Measurements from ENCODE around the gene SPRY4. TPM values are rescaled to one million over a fixed set of nuclear protein-coding genes. Genes with fewer than 3 reads are reported as not detected.

The SPRY4 gene
- total RNA-seq, 2 experiments from 2014 or later = 0.05 to 0.27 TPM

- H3K27ac Mint-ChIP-seq = no peak overlapping the region
- CTCF ChIA-PET = interaction anchor here (0.6 to 1.2 kb wide), 2 partner anchors 13 to 15 kb away, joined by 3 read pairs; no protein-coding TSS in a partner anchor
- H3K4me3 Mint-ChIP-seq = no peak overlapping the region
- H3K27me3 Mint-ChIP-seq = peaks cover 32% of the 10 kb centered on the region
- no peaks in the 10 kb centered on the region for H3K9me3 Mint-ChIP-seq
- DNase-seq = no peak
- peaks cover 10% of the 10 kb centered on the region for H3K4me1 Mint-ChIP-seq
- POLR2A ChIA-PET = interaction anchor here (0.6 to 0.7 kb wide), 2 partner anchors 10 to 30 kb away, joined by 3 to 4 read pairs; no protein-coding TSS in a partner anchor
- no peaks in the 10 kb centered on the region for H3K36me3 Mint-ChIP-seq (ENCODE audit: low read depth)
These were observed 5.2 kb upstream of the SPRY4 start for GRCh38 chr5:142330026-142330425.

- Mint-ChIP-seq H3K9me3 (no peaks in the 10 kb centered on the region), H3K27me3 (peaks cover 52% of the 10 kb centered on the region), H3K36me3 (ENCODE audit: low read depth) (no peaks in the 10 kb centered on the region), H3K4me3 (no peak overlapping the region), H3K27ac (no peak overlapping the region), H3K4me1 (peaks cover 24% of the 10 kb centered on the region)
- CTCF ChIA-PET = interaction anchor here (0.5 to 1.5 kb wide), 4 partner anchors 13 to 113 kb away, joined by 3 read pairs; no protein-coding TSS in a partner anchor
- POLR2A ChIA-PET = no interaction called here
- no peak for DNase-seq
These were observed 2.5 kb upstream of the SPRY4 start for GRCh38 chr5:142327111-142327842.

GRCh38 chr5:142326480-142326938 is 1.7 kb upstream of the SPRY4 start:
- POLR2A ChIA-PET = no interaction called here
- no peak for DNase-seq
- peaks cover 24% of the 10 kb centered on the region for H3K4me1 Mint-ChIP-seq
- CTCF ChIA-PET = interaction anchor here (1.1 to 1.5 kb wide), 2 partner anchors 32 to 63 kb away, joined by 3 read pairs; no protein-coding TSS in a partner anchor
- H3K36me3 Mint-ChIP-seq (ENCODE audit: low read depth) = no peaks in the 10 kb centered on the region
- peaks cover 56% of the 10 kb centered on the region for H3K27me3 Mint-ChIP-seq
- no peak overlapping the region for H3K4me3 Mint-ChIP-seq
- no peaks in the 10 kb centered on the region for H3K9me3 Mint-ChIP-seq
- no peak overlapping the region for H3K27ac Mint-ChIP-seq

GRCh38 chr5:142325725-142326479 is 1.1 kb upstream of the SPRY4 start:
- no peaks in the 10 kb centered on the region for H3K36me3 Mint-ChIP-seq (ENCODE audit: low read depth)
- H3K27ac Mint-ChIP-seq = no peak overlapping the region
- H3K9me3 Mint-ChIP-seq = no peaks in the 10 kb centered on the region
- peak overlapping the region; percentile 70 for H3K4me3 Mint-ChIP-seq
- CTCF ChIA-PET = no interaction called here
- no peak for DNase-seq
- H3K4me1 Mint-ChIP-seq = peaks cover 24% of the 10 kb centered on the region
- H3K27me3 Mint-ChIP-seq = peaks cover 57% of the 10 kb centered on the region
- POLR2A ChIA-PET = no interaction called here

GRCh38 chr5:142324136-142324870 is 518 bp downstream of the SPRY4 start:
- H3K4me3 Mint-ChIP-seq = peak overlapping the region; percentile 70
- CTCF ChIA-PET = interaction anchor here (0.7 to 1.6 kb wide), 7 partner anchors 21 to 364 kb away, joined by 3 to 4 read pairs (median 3); no protein-coding TSS in a partner anchor
- DNase-seq = no peak
- H3K27me3 Mint-ChIP-seq = peaks cover 59% of the 10 kb centered on the region
- H3K9me3 Mint-ChIP-seq = no peaks in the 10 kb centered on the region
- no peaks in the 10 kb centered on the region for H3K36me3 Mint-ChIP-seq (ENCODE audit: low read depth)
- POLR2A ChIA-PET = interaction anchor here (0.6 kb wide), 1 partner anchor 355 kb away, joined by 3 read pairs; no protein-coding TSS in a partner anchor
- peaks cover 36% of the 10 kb centered on the region for H3K4me1 Mint-ChIP-seq
- no peak overlapping the region for H3K27ac Mint-ChIP-seq

GRCh38 chr5:142323480-142324135 is 1.2 kb downstream of the SPRY4 start:
- Mint-ChIP-seq H3K27ac (no peak overlapping the region), H3K9me3 (no peaks in the 10 kb centered on the region), H3K4me3 (peak overlapping the region; percentile 70), H3K27me3 (peaks cover 56% of the 10 kb centered on the region), H3K4me1 (peaks cover 39% of the 10 kb centered on the region), H3K36me3 (ENCODE audit: low read depth) (no peaks in the 10 kb centered on the region)
- ChIA-PET POLR2A (no interaction called here), CTCF (interaction anchor here (0.6 to 1.6 kb wide), 7 partner anchors 20 to 1689 kb away, joined by 3 to 4 read pairs (median 3); no protein-coding TSS in a partner anchor)
- no peak for DNase-seq

- POLR2A ChIA-PET = no interaction called here
- CTCF ChIA-PET = interaction anchor here (0.5 to 1.6 kb wide), 8 partner anchors 32 to 1688 kb away, joined by 3 to 4 read pairs (median 3); no protein-coding TSS in a partner anchor
- H3K27ac Mint-ChIP-seq = no peak overlapping the region
- DNase-seq = no peak
- no peaks in the 10 kb centered on the region for H3K36me3 Mint-ChIP-seq (ENCODE audit: low read depth)
- H3K4me3 Mint-ChIP-seq = peak overlapping the region; percentile 15
- peaks cover 54% of the 10 kb centered on the region for H3K27me3 Mint-ChIP-seq
- H3K4me1 Mint-ChIP-seq = peaks cover 39% of the 10 kb centered on the region
- H3K9me3 Mint-ChIP-seq = no peaks in the 10 kb centered on the region
These were observed 1.9 kb downstream of the SPRY4 start for GRCh38 chr5:142322747-142323479.

- Mint-ChIP-seq H3K27ac (no peak overlapping the region), H3K4me1 (peaks cover 39% of the 10 kb centered on the region), H3K27me3 (peaks cover 49% of the 10 kb centered on the region), H3K36me3 (ENCODE audit: low read depth) (no peaks in the 10 kb centered on the region), H3K4me3 (no peak overlapping the region), H3K9me3 (no peaks in the 10 kb centered on the region)
- ChIA-PET POLR2A (no interaction called here), CTCF (interaction anchor here (0.6 to 1.2 kb wide), 2 partner anchors 276 to 351 kb away, joined by 3 read pairs; no protein-coding TSS in a partner anchor)
- no peak for DNase-seq
These were observed 2.4 kb downstream of the SPRY4 start for GRCh38 chr5:142322403-142322746.

GRCh38 chr5:142320851-142321560 is 3.8 kb downstream of the SPRY4 start:
- peaks cover 48% of the 10 kb centered on the region for H3K4me1 Mint-ChIP-seq
- peaks cover 38% of the 10 kb centered on the region for H3K27me3 Mint-ChIP-seq
- no peak for DNase-seq
- no peak overlapping the region for H3K27ac Mint-ChIP-seq
- no peak overlapping the region for H3K4me3 Mint-ChIP-seq
- CTCF ChIA-PET = interaction anchor here (0.6 to 0.9 kb wide), 3 partner anchors 36 to 103 kb away, joined by 3 read pairs; no protein-coding TSS in a partner anchor
- no peaks in the 10 kb centered on the region for H3K9me3 Mint-ChIP-seq
- H3K36me3 Mint-ChIP-seq (ENCODE audit: low read depth) = no peaks in the 10 kb centered on the region
- POLR2A ChIA-PET = interaction anchor here (0.6 kb wide), 1 partner anchor 8 kb away, joined by 4 read pairs; no protein-coding TSS in a partner anchor

GRCh38 chr5:142320430-142320738 is 4.4 kb downstream of the SPRY4 start:
- POLR2A ChIA-PET = interaction anchor here (0.6 kb wide), 1 partner anchor 9 kb away, joined by 4 read pairs; no protein-coding TSS in a partner anchor
- CTCF ChIA-PET = interaction anchor here (0.6 to 1.2 kb wide), 4 partner anchors 10 to 103 kb away, joined by 3 read pairs; no protein-coding TSS in a partner anchor
- Mint-ChIP-seq H3K27me3 (peaks cover 32% of the 10 kb centered on the region), H3K36me3 (ENCODE audit: low read depth) (no peaks in the 10 kb centered on the region), H3K27ac (peak overlapping the region; percentile 43), H3K9me3 (no peaks in the 10 kb centered on the region), H3K4me3 (no peak overlapping the region), H3K4me1 (peaks cover 48% of the 10 kb centered on the region)
- no peak for DNase-seq
